Stimulated activated CD4-positive, alpha-beta T cell treated with anti-CD3 and anti-CD28 coated beads, Interleukin-2, amount 100 ng/mL, for 4 hours (primary cell): ENCODE data around the gene OR5H14.
"Not testable (repeated sequence)": the region's sequence is repeated elsewhere in the genome, so short reads cannot be mapped to it uniquely, and the experiment has no call there.

Experiments
- DNase-seq: peaks from one replicate; pipeline ENCODE4 v3.0.0-alpha.2; 2020; ENCODE audit warnings: low read depth

Gene OR5H14

GRCh38 chr3:98147179-98147578 lies at the start of gene OR5H14:
Gene OR5H14 (plus strand): TSS chr3:98147479. CDS start chr3:98149386, 1,907 bp downstream.
- DNase-seq, result no peak

DNA sequence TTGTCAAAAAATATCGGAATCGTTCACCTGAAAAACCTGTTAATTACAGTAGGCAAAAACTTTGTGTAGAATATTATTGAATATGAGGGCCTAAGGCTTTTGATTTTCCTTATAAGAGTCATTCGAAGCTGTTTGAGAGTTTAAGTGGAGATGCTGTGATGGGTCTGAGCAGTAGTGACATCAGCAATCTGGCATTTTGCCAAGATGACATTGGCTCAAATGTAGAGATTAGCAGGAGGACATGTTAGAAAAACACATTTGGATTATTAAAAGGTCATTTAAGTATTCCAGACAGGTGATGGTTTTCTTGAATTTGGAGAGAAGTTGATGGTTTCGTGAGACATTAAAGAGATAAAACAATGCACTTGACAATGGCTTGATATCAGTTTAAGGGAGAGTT lies 47.4 kb upstream of the OR5H14 start:
- no peak for DNase-seq

GRCh38 chr3:98108162-98108561 lies 39.1 kb upstream of the OR5H14 start:
- no peak for DNase-seq

- DNase-seq, result no peak
Measured at GRCh38 chr3:98109807-98110549, 37.3 kb upstream of the OR5H14 start.

DNA sequence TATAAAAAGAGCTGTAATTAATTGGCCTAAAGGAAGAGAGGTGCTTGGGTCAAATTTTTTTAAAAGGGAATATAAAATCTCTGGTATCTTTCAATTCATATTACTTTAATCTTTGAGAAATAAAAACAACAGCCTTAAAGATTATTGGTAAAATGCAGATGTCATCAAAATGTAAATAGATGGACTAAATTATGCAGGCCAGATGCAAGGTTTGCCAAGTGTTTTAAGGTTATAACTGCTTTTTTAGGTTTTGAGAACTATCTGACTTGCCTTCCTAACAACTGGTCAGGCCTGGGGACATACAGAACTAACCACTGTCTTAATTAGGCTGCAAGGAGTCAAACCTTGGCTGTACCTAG lies 36.8 kb upstream of the OR5H14 start:
- no peak for DNase-seq

DNA sequence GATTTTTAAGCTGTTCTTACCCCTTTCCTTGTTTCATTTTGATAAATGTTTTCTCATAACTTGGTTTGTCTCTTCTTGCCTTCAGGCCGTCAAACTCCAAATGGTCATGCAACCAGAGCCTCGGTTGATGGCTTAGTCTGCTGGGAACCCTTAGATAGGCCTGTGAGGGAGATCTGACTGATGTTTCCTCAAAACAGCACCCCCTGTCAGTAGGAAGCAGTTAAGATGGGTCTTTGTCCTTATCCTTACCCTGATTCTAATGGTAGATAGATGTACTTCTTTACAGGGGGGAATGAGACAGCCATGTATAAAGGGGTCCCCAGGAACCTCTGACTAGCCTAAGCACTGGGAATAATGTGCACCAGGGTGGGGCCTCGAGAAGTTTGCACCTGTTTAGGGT lies 33.0 kb upstream of the OR5H14 start:
- DNase-seq, result no peak

- DNase-seq, result no peak
Measured at GRCh38 chr3:98115717-98116116, 31.6 kb upstream of the OR5H14 start.

- no peak for DNase-seq
Measured at GRCh38 chr3:98130421-98130820, 16.9 kb upstream of the OR5H14 start, which contains the start of gene OR5H1. Gene OR5H1 (plus strand): TSS chr3:98130721. CDS start chr3:98132698, 1,977 bp downstream.

DNA sequence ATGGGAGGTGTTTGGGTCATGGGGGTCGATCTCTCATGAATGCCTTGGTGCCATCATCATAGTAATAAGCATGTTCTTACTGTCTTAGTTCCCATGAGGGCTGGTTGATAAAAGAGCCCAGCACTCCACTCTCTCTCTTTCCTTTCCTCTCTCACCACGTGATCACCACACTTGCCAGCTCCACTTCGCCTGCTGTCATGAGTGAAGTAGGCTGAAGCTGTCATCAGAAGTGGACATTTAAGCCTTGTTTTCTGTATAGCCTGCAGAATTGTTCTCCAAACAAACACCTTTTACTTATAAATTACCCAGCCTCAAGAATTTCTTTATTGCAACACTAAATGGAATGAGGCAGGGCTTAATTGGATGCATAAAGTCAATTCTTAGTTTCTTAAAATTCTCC lies 10.6 kb upstream of the OR5H14 start:
- no peak for DNase-seq

DNA sequence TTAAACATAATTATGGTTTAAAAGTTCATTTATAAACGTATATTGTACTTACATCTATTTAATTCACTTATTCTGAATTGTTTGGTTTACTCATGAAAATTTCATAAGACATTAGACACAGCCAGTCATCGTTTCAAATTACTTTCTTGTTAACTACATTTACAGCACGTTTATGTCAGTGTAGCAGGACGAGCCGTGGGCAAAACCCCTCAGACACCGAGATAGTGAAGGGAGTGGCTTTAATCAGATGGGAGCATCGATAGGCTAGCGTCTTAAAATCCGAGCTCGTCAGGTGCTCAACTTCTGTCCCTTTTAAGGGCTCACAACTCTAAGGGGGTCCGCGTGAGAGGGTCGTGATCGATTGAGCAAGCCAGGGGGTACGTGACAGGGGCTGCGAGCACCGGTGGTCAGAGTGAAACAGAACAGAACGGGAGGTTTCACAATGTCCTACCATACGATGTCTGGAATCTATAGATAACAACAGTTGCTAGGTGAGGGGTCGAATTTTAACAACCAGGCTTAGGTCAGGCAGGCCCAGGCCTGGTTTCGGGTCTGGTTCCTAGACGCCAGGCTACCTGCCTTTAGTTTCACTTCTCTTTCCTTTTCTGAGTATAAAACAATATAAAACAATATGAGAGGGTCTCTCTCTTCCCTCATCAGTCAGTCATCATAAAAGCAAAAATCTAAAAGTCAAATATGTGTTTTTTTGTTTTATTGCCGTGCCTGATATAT lies 9.3 kb upstream of the OR5H14 start:
- DNase-seq, result not testable (repeated sequence)

DNA sequence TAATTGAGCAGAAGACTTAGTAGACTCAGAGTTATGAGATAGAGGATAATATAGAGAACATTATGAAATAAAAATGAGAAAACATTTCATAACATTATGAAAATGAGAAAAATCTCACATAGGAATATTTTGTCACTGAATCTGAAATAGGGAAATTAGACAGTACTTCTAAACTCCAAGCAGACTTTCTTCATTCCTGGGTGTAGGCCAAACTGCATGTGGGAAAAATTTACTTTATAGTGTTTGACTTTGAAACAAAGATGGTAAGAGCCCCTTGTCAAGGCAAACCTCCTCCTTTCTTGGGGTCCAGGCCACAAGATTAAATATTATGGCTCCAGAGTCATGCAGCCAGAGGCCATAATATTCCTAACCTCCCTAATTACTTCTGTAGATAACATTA lies 6.7 kb upstream of the OR5H14 start:
- DNase-seq, result no peak

GRCh38 chr3:98148751-98149150 lies 1.5 kb downstream of the OR5H14 start:
- no peak for DNase-seq

DNA sequence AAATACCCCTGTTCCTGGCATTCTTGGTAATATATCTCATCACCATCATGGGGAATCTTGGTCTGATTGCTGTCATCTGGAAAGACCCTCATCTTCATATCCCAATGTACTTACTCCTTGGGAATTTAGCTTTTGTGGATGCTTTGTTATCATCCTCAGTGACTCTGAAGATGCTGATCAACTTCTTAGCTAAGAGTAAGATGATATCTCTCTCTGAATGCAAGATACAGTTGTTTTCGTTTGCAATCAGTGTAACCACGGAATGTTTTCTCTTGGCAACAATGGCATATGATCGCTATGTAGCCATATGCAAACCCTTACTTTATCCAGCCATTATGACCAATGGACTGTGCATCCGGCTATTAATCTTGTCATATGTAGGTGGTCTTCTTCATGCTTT lies 2.2 kb downstream of the OR5H14 start:
- DNase-seq, result not testable (repeated sequence)

- no peak for DNase-seq
Measured at GRCh38 chr3:98151241-98151640, 4.0 kb downstream of the OR5H14 start.

DNA sequence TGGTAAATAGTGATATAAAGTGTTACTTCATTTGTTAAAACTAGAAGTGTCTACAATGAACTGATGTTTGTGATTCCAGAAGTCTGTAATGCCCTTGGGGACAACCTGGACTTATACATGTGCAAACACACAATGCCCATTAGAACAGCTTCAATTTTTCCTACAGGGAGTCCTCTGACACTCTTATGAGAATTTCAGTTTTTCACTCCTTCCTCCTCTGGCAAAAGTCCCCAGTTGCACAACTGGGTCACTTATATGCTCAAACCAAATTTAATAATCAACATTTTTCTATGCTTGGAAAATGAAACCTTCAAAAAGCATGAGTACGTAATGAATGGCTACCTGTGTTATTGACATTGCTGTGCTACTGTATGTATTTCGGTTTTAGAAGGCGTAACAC lies 19.1 kb downstream of the OR5H14 start, which contains the start of gene OR5H15:
OR5H15 (plus strand) TSS at position 301 of the 400 bp plus-strand sequence. CDS start 2,004 bp downstream, outside the sequence.
- no peak for DNase-seq

DNA sequence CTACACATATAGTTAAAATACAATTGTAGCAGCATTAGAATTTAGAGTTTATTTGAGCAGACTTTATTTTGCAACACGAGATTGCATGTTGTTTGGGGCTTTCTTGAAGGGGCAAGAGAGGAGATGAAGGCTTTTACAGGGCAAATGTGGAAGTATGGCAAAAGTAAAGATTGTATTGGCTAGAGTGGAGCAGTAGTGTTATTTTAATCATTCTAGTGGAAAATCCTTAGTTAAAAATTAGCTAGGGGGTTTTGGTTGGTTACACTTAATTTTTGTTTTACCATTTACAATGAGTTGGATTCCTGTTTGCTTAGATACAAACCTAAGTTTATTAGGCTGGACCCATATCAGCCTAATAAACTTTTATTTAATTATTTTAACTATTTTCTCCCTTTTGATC lies 23.8 kb downstream of the OR5H14 start:
- DNase-seq, result no peak

GRCh38 chr3:98172621-98173020 lies 25.3 kb downstream of the OR5H14 start:
- no peak for DNase-seq

- DNase-seq, result no peak
Measured at GRCh38 chr3:98180319-98180890, 33.1 kb downstream of the OR5H14 start.

DNA sequence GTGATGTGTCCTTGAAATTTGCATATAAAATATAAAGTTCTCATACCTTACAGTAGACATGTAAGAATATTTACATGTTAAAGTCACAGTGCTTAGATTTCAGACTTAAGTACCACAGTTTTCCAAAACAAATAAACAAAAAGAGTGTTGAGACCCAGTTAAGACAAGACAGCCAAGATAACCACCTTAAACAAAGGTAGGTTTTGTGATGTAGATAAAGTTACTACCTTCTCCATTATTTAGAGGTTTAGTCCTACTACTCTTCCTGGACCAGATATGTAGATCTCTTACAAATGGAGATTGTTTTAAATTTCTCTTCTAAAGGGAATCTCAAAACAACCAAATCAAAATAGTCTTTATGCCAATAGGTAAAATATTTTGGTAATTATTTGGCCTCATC lies 34.9 kb downstream of the OR5H14 start:
- no peak for DNase-seq

- no peak for DNase-seq
Measured at GRCh38 chr3:98185180-98185579, 37.9 kb downstream of the OR5H14 start.

DNA sequence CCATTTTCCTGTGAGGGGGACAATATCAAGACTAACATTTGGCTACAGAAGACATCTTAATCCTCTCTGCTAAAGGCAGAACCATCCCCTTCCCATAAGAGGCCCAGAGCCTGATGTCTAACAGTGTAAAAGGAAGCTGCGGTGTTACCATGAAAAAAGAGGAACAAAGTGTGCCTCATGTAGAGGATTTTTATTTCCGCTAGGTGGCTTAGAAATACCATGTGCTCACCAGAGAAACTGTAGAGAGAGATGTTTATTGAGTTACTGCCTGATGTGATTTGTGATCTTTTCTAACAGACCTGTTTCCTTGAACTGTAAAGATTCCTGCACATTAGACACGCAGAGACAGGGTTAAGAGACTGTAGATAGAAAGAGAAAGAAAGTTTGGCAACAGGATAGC lies 41.3 kb downstream of the OR5H14 start:
- DNase-seq, result no peak

DNA sequence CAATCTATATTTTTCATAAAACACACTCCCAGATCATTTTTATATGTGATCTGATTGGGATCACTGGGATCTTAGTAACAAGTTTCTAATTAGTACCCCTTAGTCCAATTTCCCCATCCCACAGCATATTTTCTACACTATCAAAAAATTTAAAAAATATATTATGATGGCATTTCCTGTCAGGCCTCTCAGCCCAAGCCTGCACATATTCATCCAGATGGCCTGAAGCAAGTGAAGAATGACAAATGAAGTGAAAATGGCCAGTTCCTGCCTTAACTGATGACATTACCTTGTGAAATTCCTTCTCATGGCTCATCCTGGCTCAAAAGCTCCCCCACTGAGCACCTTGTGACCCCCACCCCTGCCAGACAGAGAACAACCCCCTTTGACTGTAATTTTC lies 43.6 kb downstream of the OR5H14 start:
- not testable (repeated sequence) for DNase-seq

- not testable (repeated sequence) for DNase-seq
Measured at GRCh38 chr3:98196293-98196692, 49.0 kb downstream of the OR5H14 start.
